ENCODE results near the gene OR2T6.
"Not testable (repeated sequence)": the region's sequence is repeated elsewhere in the genome, so short reads cannot be mapped to it uniquely, and the experiment has no call there.

GRCh38 chr1:248427526-248428191 is 52.1 kb downstream of the OR2T6 start:
- TF ChIP-seq CTCF (conservative IDR thresholded peaks at IDR 0.05; ENCODE audit: low read depth, low read length); EZH2 (IDR thresholded peaks at IDR 0.05; ENCODE audit: borderline replicate concordance, low read depth, low read length, poor library complexity, severe bottlenecking): not testable (repeated sequence)
